Left colon (tissue), 2 donors: ENCODE measurements around the gene APP. TPM values are rescaled to one million over a fixed set of nuclear protein-coding genes. Genes with fewer than 3 reads are reported as not detected.
"Not testable (repeated sequence)": the region's sequence is repeated elsewhere in the genome, so short reads cannot be mapped to it uniquely, and the experiment has no call there.

Source experiments
- ATAC-seq: fragments of 200-7000 bp; cut with Tn5 transposase; one replicate; pipeline ENCODE4 v1.9.1; 2020; ENCODE audit warnings: mild to moderate bottlenecking, moderate library complexity
- DNase-seq, 2 donors: peaks; one replicate each; pipeline ENCODE4 v3.0.0-alpha.2; 2020
- intact Hi-C, 2 donors: fragments of 100-400 bp; cut with DNase I in 1 of 2; cut with micrococcal nuclease in 1 of 2; formaldehyde crosslinking; loops; one replicate each; pipeline versions ENCODE4 v1.11.2 to v1.14.0; 2022; cut with DNase I, micrococcal nuclease
- total RNA-seq, 2 donors: library from RNA; stranded (reverse); fragmentation: NEBNext Ultra II Directional; extraction: Animal tissue kit (Norgen Biotek cat#: 25700); gene quantifications; one replicate each; pipeline ENCODE4 v1.2.1, GENCODE V29; 2021
- donor health status: DM: no; HTN: no; CAD: no.
- donor health status: DM: yes; HTN: yes; CAD: no.

Gene APP
- total RNA-seq, 2 donors from 2014 or later, result 884 to 960 TPM

GRCh38 chr21:25939396-25939761 lies 231.2 kb downstream of the APP start:
- ATAC-seq, result no peak
- no peak for DNase-seq
- intact Hi-C loops, result no loop called here

GRCh38 chr21:25938658-25939395 lies 231.7 kb downstream of the APP start:
- intact Hi-C loops, result no loop called here
- ATAC-seq, result no peak
- DNase-seq, result no peak

GRCh38 chr21:25936776-25937175 lies 233.8 kb downstream of the APP start:
- intact Hi-C loops, result no loop called here
- ATAC-seq (no peak), DNase-seq (no peak)

GRCh38 chr21:25934771-25935224 lies 235.8 kb downstream of the APP start:
- DNase-seq (peak in 1 of 2 donors; percentile 66), ATAC-seq (peak; percentile 81)
- intact Hi-C loops, result no loop called here

- DNase-seq (no peak), ATAC-seq (no peak)
- intact Hi-C loops, result no loop called here
Observed at GRCh38 chr21:25934130-25934529, 236.4 kb downstream of the APP start.

- intact Hi-C loops, result no loop called here
- ATAC-seq (no peak), DNase-seq (no peak)
Observed at GRCh38 chr21:25931765-25932164, 238.8 kb downstream of the APP start.

- ATAC-seq, result no peak
- DNase-seq, result no peak
Observed at GRCh38 chr21:25929856-25930520, 240.6 kb downstream of the APP start.

GRCh38 chr21:25927195-25927880 lies 243.2 kb downstream of the APP start:
- no peak for DNase-seq
- ATAC-seq, result no peak
- intact Hi-C loops, result no loop called here

More at GRCh38 chr21:25929856-25930520, 240.6 kb downstream of the APP start:
- intact Hi-C loops, result no loop called here

GRCh38 chr21:25925936-25926335 lies 244.6 kb downstream of the APP start:
- ATAC-seq (peak; percentile 35), DNase-seq (no peak)
- intact Hi-C loops, result no loop called here

GRCh38 chr21:25925064-25925800 lies 245.3 kb downstream of the APP start:
- intact Hi-C loops, result no loop called here
- ATAC-seq (no peak), DNase-seq (no peak)

- DNase-seq, intact Hi-C loops, ATAC-seq: not testable (repeated sequence)
Observed at GRCh38 chr21:25918152-25918551, 252.4 kb downstream of the APP start.

GRCh38 chr21:25916226-25916625 lies 254.3 kb downstream of the APP start:
- intact Hi-C loops, result no loop called here
- DNase-seq, result no peak
- no peak for ATAC-seq

GRCh38 chr21:25913479-25913878 lies 257.1 kb downstream of the APP start:
- intact Hi-C loops, result no loop called here
- ATAC-seq, result no peak
- no peak for DNase-seq

- intact Hi-C loops, result no loop called here
- ATAC-seq (peak; percentile 62), DNase-seq (peak in 1 of 2 donors; percentile 41)
Observed at GRCh38 chr21:25912402-25912746, 258.2 kb downstream of the APP start.

- ATAC-seq (peak; percentile 59), DNase-seq (peak; percentile 64 to 75)
- intact Hi-C loops, result no loop called here
Observed at GRCh38 chr21:25911730-25912401, 258.7 kb downstream of the APP start.

- intact Hi-C loops, result no loop called here
- DNase-seq (no peak), ATAC-seq (no peak)
Observed at GRCh38 chr21:25910809-25911208, 259.8 kb downstream of the APP start.

- DNase-seq (no peak), ATAC-seq (no peak)
- intact Hi-C loops, result no loop called here
Observed at GRCh38 chr21:25909341-25909740, 261.2 kb downstream of the APP start.

GRCh38 chr21:25908495-25908894 lies 262.1 kb downstream of the APP start:
- intact Hi-C loops, result no loop called here
- ATAC-seq (no peak), DNase-seq (no peak)
